Measurements from ENCODE around the gene CCDC91. TPM values are rescaled to one million over a fixed set of nuclear protein-coding genes. Genes with fewer than 3 reads are reported as not detected.

Gene CCDC91
- total RNA-seq, 1 donor from 2014 or later = 30.2 TPM

DNA sequence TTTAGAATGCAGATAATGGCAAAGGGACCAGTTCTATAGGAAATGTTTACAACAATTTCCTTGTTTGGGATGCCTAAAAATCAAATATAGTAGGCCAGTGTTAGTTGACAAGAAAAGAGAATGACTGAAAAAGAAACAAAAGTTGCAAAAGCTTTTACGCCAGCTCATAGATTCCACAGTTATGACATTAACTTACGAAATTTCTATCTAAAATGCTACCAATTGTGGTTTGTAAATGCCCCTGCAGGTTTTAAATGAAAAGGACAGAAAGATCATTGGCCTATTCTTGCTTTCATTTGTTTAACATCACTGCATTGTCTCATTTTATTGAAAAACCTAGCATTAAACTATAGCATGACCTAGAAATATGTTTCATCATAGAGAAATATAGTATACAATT lies 345.8 kb downstream of the CCDC91 start:
- ATAC-seq (no peak), DNase-seq (no peak)
- Histone ChIP-seq H3K36me3 (no peaks in the 10 kb centered on the region), H3K9me3 (no peaks in the 10 kb centered on the region), H3K4me1 (no peaks in the 10 kb centered on the region), H3K4me3 (no peak overlapping the region), H3K27ac (no peak overlapping the region), H3K27me3 (ENCODE audit: low read depth) (no peaks in the 10 kb centered on the region)
- TF ChIP-seq, protein P1, sequence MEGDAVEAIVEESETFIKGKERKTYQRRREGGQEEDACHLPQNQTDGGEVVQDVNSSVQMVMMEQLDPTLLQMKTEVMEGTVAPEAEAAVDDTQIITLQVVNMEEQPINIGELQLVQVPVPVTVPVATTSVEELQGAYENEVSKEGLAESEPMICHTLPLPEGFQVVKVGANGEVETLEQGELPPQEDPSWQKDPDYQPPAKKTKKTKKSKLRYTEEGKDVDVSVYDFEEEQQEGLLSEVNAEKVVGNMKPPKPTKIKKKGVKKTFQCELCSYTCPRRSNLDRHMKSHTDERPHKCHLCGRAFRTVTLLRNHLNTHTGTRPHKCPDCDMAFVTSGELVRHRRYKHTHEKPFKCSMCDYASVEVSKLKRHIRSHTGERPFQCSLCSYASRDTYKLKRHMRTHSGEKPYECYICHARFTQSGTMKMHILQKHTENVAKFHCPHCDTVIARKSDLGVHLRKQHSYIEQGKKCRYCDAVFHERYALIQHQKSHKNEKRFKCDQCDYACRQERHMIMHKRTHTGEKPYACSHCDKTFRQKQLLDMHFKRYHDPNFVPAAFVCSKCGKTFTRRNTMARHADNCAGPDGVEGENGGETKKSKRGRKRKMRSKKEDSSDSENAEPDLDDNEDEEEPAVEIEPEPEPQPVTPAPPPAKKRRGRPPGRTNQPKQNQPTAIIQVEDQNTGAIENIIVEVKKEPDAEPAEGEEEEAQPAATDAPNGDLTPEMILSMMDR (IDR thresholded peaks at IDR 0.05) = no peak
- intact Hi-C loops (cut with DNase I) = no loop called here

GRCh38 chr12:28537474-28537873 lies 347.2 kb downstream of the CCDC91 start:
- H3K4me1 ChIP-seq = no peaks in the 10 kb centered on the region
- intact Hi-C loops (cut with DNase I) = no loop called here
- H3K9me3 ChIP-seq = no peaks in the 10 kb centered on the region
- H3K4me3 ChIP-seq = no peak overlapping the region
- no peaks in the 10 kb centered on the region for H3K36me3 ChIP-seq
- ATAC-seq (no peak), DNase-seq (no peak)
- H3K27ac ChIP-seq = no peak overlapping the region
- TF ChIP-seq, protein P1 (IDR thresholded peaks at IDR 0.05) = no peak
- no peaks in the 10 kb centered on the region for H3K27me3 ChIP-seq (ENCODE audit: low read depth)

GRCh38 chr12:28539691-28540323 lies 349.6 kb downstream of the CCDC91 start:
- ATAC-seq (no peak), DNase-seq (no peak)
- Histone ChIP-seq H3K4me1 (no peaks in the 10 kb centered on the region), H3K27ac (no peak overlapping the region), H3K9me3 (no peaks in the 10 kb centered on the region), H3K27me3 (ENCODE audit: low read depth) (no peaks in the 10 kb centered on the region), H3K36me3 (no peaks in the 10 kb centered on the region), H3K4me3 (no peak overlapping the region)
- intact Hi-C loops (cut with DNase I) = no loop called here
- TF ChIP-seq, protein P1 (IDR thresholded peaks at IDR 0.05) = no peak

- no peaks in the 10 kb centered on the region for H3K9me3 ChIP-seq
- no peaks in the 10 kb centered on the region for H3K36me3 ChIP-seq
- H3K27ac ChIP-seq = no peak overlapping the region
- DNase-seq (no peak), ATAC-seq (no peak)
- H3K4me1 ChIP-seq = no peaks in the 10 kb centered on the region
- intact Hi-C loops (cut with DNase I) = no loop called here
- H3K4me3 ChIP-seq = no peak overlapping the region
- H3K27me3 ChIP-seq (ENCODE audit: low read depth) = no peaks in the 10 kb centered on the region
- TF ChIP-seq, protein P1 (IDR thresholded peaks at IDR 0.05) = no peak
Measured at GRCh38 chr12:28540324-28540714, 350.1 kb downstream of the CCDC91 start.

DNA sequence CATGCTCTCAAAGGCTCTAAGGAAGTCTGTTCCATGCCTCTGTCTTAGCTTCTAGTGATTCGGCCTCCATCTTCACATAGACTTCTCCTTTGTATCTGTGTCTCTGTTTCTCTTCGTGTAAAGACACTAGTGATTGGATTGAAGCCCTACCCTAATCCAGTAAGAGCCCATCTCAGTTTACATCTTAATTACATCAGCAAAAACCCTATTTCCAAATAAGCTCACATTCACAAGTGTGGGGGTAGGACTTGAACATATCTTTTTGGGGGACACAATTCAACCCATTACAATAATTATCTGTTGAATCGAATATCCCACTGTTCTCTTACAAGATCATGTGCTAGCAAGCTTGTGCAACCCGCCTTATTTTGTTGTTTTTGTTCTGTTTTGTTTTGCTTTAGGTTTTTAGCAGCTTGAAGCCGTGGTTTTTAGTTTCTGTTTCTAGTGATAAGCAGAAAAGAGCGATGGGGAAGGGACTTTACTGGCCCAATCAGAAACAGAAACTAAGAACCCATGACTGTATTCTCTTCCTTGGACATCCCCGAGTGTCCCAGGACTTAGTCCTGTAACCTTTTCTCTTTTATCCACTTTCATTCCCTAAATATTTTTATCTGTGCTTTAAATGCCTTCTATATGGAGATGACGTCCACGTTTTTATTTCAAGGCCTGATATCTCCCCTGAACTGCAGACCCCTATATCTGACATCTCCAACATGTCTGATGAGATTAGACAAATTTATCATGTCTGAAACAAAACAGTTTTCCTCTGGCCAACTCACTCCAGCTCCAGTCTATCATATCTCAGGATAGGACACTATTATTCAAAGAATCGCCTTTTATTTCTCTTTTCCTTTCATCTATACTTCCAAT lies 353.0 kb downstream of the CCDC91 start:
- H3K36me3 ChIP-seq = no peaks in the 10 kb centered on the region
- H3K27me3 ChIP-seq (ENCODE audit: low read depth) = no peaks in the 10 kb centered on the region
- H3K27ac ChIP-seq = no peak overlapping the region
- TF ChIP-seq, protein P1 (IDR thresholded peaks at IDR 0.05) = no peak
- no peak for DNase-seq
- intact Hi-C loops (cut with DNase I) = no loop called here
- no peak overlapping the region for H3K4me3 ChIP-seq
- no peaks in the 10 kb centered on the region for H3K4me1 ChIP-seq
- no peaks in the 10 kb centered on the region for H3K9me3 ChIP-seq
- ATAC-seq = no peak
